ENCODE measurements around the gene AGAP3. TPM values are rescaled to one million over a fixed set of nuclear protein-coding genes. Genes with fewer than 3 reads are reported as not detected.

Gene AGAP3
- polyA plus RNA-seq, 1 donor (not counting 4 experiments of a cell fraction or from before 2014, with no cell fraction given): 64.3 TPM

- Histone ChIP-seq H3K9me1 (ENCODE audit: control insufficient read depth, extremely low read depth, insufficient read depth, low read length) (no peaks in the 10 kb centered on the region), H4K20me1 (ENCODE audit: control insufficient read depth, extremely low read depth, insufficient read depth, low read length) (no peaks in the 10 kb centered on the region), H3K4me3 (ENCODE audit: control insufficient read depth in 2 of 3, extremely low read depth in 1 of 3, insufficient read depth in 2 of 3, low read depth in 1 of 3, low read length in 3 of 3) (no peak overlapping the region), H3K9ac (ENCODE audit: control insufficient read depth, extremely low read depth, insufficient read depth, low read length) (no peak overlapping the region), H3K4me2 (ENCODE audit: control insufficient read depth, extremely low read depth, insufficient read depth, low read depth, low read length) (no peak overlapping the region), H3K79me2 (ENCODE audit: control insufficient read depth, insufficient read depth, low read length) (no peaks in the 10 kb centered on the region), H3K9me3 (ENCODE audit: control insufficient read depth, low read depth, low read length) (no peaks in the 10 kb centered on the region), H3K27me3 (ENCODE audit: control insufficient read depth, extremely low read depth, insufficient read depth, low read length) (peaks cover under 1% of the 10 kb centered on the region), H3K27ac (ENCODE audit: control insufficient read depth, insufficient read depth, low read length) (no peak overlapping the region), H3K36me3 (ENCODE audit: control insufficient read depth in 2 of 2, extremely low read depth in 1 of 2, insufficient read depth in 2 of 2, low read length in 2 of 2) (no peaks in the 10 kb centered on the region), H3K4me1 (ENCODE audit: control insufficient read depth, extremely low read depth, insufficient read depth, low read length) (no peaks in the 10 kb centered on the region), H2AFZ (ENCODE audit: control insufficient read depth, low read length) (no peak overlapping the region)
- FAIRE-seq: no peak
- TF ChIP-seq CTCF (optimal IDR thresholded peaks at IDR 0.05 in 1 of 3, IDR thresholded peaks at IDR 0.05 in 1 of 3, conservative IDR thresholded peaks at IDR 0.05 in 1 of 3; ENCODE audit: extremely low read depth in 1 of 3, insufficient read depth in 2 of 3, low read length in 3 of 3): no peak
- TF ChIP-seq EZH2 (IDR thresholded peaks at IDR 0.05; ENCODE audit: low read length): no peak
- no peak for DNase-seq (ENCODE audit: low read depth, low spot score)
- dilution Hi-C loops (cut with MboI; ENCODE audit: extremely low pct_ligation_motif_present, low sequenced_read_pairs): no loop called here
Measured at GRCh38 chr7:151157645-151158329, 71.5 kb downstream of the AGAP3 start.

- Histone ChIP-seq H3K79me2 (ENCODE audit: control insufficient read depth, insufficient read depth, low read length) (no peaks in the 10 kb centered on the region), H3K27me3 (ENCODE audit: control insufficient read depth, extremely low read depth, insufficient read depth, low read length) (peaks cover 29% of the 10 kb centered on the region), H3K4me3 (ENCODE audit: control insufficient read depth in 2 of 3, extremely low read depth in 1 of 3, insufficient read depth in 2 of 3, low read depth in 1 of 3, low read length in 3 of 3) (no peak overlapping the region), H3K36me3 (ENCODE audit: control insufficient read depth in 2 of 2, extremely low read depth in 1 of 2, insufficient read depth in 2 of 2, low read length in 2 of 2) (no peaks in the 10 kb centered on the region), H4K20me1 (ENCODE audit: control insufficient read depth, extremely low read depth, insufficient read depth, low read length) (no peaks in the 10 kb centered on the region), H3K9me3 (ENCODE audit: control insufficient read depth, low read depth, low read length) (no peaks in the 10 kb centered on the region), H3K4me2 (ENCODE audit: control insufficient read depth, extremely low read depth, insufficient read depth, low read depth, low read length) (no peak overlapping the region), H3K27ac (ENCODE audit: control insufficient read depth, insufficient read depth, low read length) (no peak overlapping the region), H3K4me1 (ENCODE audit: control insufficient read depth, extremely low read depth, insufficient read depth, low read length) (no peaks in the 10 kb centered on the region), H3K9me1 (ENCODE audit: control insufficient read depth, extremely low read depth, insufficient read depth, low read length) (no peaks in the 10 kb centered on the region), H2AFZ (ENCODE audit: control insufficient read depth, low read length) (no peak overlapping the region), H3K9ac (ENCODE audit: control insufficient read depth, extremely low read depth, insufficient read depth, low read length) (no peak overlapping the region)
- dilution Hi-C loops (cut with MboI; ENCODE audit: extremely low pct_ligation_motif_present, low sequenced_read_pairs): no loop called here
- TF ChIP-seq EZH2 (IDR thresholded peaks at IDR 0.05; ENCODE audit: low read length) (no peak), CTCF (optimal IDR thresholded peaks at IDR 0.05 in 1 of 3, IDR thresholded peaks at IDR 0.05 in 1 of 3, conservative IDR thresholded peaks at IDR 0.05 in 1 of 3; ENCODE audit: extremely low read depth in 1 of 3, insufficient read depth in 2 of 3, low read length in 3 of 3) (no peak)
- DNase-seq (ENCODE audit: low read depth, low spot score) (no peak), FAIRE-seq (no peak)
Measured at GRCh38 chr7:151161757-151162156, 75.5 kb downstream of the AGAP3 start.
